HG03439 (cell line): ENCODE data around the gene PIGC.

ENCODE experiments used
- ATAC-seq: cut with Tn5 transposase; IDR thresholded peaks from one replicate; pipeline ENCODE4 v1.9.1; 2021; ENCODE audit warnings: mild to moderate bottlenecking, moderate library complexity; ENCODE audit not compliant: unreplicated experiment

The PIGC gene

DNA sequence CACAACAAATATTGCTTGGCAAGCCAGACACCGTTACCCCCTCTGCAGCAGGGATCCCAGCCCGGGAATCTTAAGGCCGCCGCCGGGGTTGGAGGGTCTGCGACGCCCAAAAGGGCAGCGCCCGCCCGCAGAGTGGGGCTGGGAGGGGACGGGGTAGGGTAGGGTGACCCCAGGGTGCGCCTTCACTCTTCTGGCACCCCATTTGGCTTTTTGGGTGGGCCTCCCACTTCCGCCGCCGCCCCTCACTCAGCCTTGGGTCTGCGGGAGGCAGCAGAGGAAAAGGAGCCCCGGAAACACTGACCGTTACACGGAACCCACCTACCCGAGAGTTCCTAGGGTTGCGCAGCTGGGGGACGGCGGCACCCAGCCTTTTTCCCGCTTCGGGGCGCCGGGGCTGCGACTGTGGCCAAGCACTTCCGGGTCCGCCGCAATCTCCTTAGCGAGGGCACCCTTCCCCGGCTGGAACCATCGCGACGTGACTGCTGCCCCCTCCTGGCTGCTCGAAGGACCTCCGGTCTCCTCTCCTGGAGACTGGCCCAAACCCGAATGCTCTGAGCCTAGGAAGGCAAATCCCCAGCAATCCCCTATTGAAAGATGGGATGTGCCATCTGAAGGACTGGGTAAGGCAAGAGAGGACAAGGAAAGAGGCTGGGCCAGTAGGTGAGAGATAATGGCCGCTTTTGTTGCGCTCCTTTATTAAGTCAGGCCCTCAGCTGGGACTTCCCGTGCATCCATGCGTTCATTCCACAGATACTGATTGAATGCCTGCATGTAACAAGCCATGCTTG is at the start of gene PIGC:
Gene PIGC, minus strand, starts transcription at position 404 of the 788 bp plus-strand sequence. CDS start 1,447 bp downstream, outside the sequence.
- ATAC-seq, result peak; percentile 100

DNA sequence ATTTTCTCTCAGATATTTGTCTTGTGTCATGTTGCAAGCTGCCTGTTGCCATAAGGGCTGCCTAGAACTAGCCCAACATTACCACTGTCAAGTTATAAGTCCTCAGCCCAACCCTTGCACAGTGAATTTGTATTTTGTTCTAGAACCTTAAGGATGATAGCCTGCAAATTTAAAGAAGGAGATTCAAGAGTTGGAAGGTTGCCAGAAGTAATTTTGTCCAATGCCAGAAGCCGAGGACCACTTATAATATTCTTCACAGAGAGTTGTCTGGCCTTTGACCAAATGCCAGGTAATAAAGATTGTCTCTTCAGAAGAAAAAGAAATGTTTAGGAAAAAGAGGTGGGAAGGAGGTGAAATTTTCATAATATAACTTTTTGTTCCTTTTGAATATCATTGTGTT is 48.6 kb upstream of the PIGC start:
- no peak for ATAC-seq

GRCh38 chr1:172489847-172490246 is 46.0 kb upstream of the PIGC start:
- no peak for ATAC-seq

- no peak for ATAC-seq
Measured at GRCh38 chr1:172488393-172488792, 44.5 kb upstream of the PIGC start.

GRCh38 chr1:172487550-172487949 is 43.7 kb upstream of the PIGC start:
- ATAC-seq, result no peak

GRCh38 chr1:172486805-172487454 is 43.1 kb upstream of the PIGC start:
- ATAC-seq, result no peak

DNA sequence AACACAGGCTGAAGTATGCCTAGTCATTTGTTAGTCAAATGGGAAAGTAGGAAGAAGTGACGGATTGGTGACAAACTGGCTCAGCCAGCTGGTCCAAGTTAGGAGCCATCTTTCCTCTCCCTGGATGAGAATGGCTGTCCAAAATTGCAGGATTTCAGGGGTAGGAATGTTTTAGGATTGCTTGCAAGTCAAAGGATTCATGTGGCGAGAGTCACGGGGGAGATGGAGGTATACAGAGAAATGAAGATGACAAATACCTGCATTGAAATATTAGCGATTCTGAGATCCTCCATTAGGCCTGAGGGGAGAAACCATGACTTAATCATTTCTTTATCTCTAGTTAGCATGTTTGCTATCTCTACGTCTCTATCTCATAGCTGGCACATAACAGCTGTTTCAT is 41.8 kb upstream of the PIGC start:
- no peak for ATAC-seq

- ATAC-seq, result no peak
Measured at GRCh38 chr1:172484252-172484651, 40.4 kb upstream of the PIGC start.

GRCh38 chr1:172483448-172483847 is 39.6 kb upstream of the PIGC start:
- no peak for ATAC-seq

GRCh38 chr1:172482044-172482443 is 38.2 kb upstream of the PIGC start:
- no peak for ATAC-seq

DNA sequence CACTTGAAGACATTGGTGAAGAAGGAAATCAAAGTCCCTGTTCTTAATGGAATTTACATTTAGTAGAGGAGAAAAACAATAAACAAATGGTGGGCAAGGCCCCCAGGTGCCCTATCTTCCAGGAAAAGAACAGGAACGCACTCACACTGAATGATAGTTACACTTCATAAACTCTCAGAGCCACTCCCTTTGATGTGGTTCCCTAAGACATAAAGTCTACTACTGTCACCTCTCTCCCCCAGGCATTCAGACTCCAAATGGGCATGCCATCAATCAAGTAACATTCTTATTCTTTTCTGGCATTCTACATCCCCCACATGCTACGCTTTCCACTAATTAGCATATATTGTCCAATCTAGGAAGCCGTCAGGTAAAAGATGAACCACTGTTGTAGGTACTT is 36.6 kb upstream of the PIGC start:
- ATAC-seq, result no peak

GRCh38 chr1:172478485-172478884 is 34.6 kb upstream of the PIGC start:
- no peak for ATAC-seq

DNA sequence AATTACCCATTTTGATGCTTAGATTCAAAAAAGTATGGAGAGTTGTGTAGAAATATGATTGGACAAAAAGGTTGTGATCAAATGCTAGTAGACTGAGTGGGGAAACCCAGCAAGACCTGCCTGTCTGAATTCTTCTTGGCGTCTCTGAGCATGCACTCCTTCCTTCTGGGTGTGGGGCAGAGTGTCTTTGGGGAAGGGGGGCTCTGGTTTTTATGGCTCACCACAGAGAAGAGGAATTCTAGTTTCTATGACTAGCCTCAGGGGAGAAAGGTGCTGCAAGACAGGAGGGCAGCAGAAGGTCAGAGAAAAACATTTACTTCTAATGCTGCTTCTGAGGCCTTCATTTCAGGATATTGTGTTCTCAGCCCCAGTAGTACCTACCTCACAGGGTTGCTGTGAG is 33.9 kb upstream of the PIGC start:
- ATAC-seq, result no peak

GRCh38 chr1:172477216-172477615 is 33.3 kb upstream of the PIGC start:
- ATAC-seq, result no peak

GRCh38 chr1:172476218-172476811 is 32.4 kb upstream of the PIGC start:
- no peak for ATAC-seq

DNA sequence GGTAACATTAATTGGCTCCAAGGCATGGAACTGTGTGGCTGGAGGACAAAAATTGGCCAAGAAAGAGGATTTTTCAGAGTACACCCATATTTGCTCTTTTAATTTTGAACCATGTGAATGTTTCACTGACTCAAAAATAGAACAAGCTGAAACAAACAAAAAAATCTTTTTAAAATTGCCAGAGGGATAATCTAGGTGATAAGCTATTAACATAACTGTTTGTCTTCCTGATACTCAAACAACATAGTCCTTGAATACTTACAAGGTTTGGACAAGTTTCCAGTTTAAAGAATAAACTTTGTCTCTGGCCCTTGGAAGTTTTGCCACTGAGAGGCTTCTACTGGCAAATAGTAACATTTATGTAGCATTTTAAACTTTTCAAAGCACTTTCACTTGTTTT is 30.0 kb upstream of the PIGC start:
- ATAC-seq, result no peak

DNA sequence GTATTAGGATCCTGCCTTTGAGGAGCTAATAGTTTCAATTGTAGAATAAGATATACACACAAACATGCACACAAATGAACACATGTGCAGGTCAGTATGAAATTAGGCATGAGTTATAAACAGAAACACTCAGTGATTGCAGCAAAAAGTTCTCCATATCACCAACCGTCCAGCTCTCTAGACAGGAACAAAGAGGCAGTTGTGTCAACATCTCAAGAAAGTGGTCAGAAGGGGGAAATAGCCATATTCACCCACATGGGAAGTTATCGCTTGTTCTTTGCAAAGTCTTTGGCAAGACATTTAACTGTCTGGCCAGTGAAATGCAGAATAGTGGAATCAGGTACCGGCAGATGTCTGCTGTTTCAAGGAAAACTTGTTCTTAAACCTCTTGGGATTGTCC is 29.4 kb upstream of the PIGC start:
- ATAC-seq, result no peak

GRCh38 chr1:172472495-172472894 is 28.6 kb upstream of the PIGC start:
- no peak for ATAC-seq

GRCh38 chr1:172471666-172472065 is 27.8 kb upstream of the PIGC start:
- no peak for ATAC-seq

GRCh38 chr1:172470149-172470548 is 26.3 kb upstream of the PIGC start:
- no peak for ATAC-seq

GRCh38 chr1:172469717-172470116 is 25.8 kb upstream of the PIGC start:
- ATAC-seq, result no peak

- no peak for ATAC-seq
Measured at GRCh38 chr1:172468296-172468695, 24.4 kb upstream of the PIGC start.
